ENCODE results near the gene IQGAP2.

- TF ChIP-seq ZFP41 (tag by site-specific recombination; IDR thresholded peaks at IDR 0.05; ENCODE audit: borderline replicate concordance) = no peak
- TF ChIP-seq KLF1 (tag by site-specific recombination; IDR thresholded peaks at IDR 0.05) = no peak
- no peak for TF ChIP-seq CTCF (tag by site-specific recombination; IDR thresholded peaks at IDR 0.05)
- TF ChIP-seq, protein P1, sequence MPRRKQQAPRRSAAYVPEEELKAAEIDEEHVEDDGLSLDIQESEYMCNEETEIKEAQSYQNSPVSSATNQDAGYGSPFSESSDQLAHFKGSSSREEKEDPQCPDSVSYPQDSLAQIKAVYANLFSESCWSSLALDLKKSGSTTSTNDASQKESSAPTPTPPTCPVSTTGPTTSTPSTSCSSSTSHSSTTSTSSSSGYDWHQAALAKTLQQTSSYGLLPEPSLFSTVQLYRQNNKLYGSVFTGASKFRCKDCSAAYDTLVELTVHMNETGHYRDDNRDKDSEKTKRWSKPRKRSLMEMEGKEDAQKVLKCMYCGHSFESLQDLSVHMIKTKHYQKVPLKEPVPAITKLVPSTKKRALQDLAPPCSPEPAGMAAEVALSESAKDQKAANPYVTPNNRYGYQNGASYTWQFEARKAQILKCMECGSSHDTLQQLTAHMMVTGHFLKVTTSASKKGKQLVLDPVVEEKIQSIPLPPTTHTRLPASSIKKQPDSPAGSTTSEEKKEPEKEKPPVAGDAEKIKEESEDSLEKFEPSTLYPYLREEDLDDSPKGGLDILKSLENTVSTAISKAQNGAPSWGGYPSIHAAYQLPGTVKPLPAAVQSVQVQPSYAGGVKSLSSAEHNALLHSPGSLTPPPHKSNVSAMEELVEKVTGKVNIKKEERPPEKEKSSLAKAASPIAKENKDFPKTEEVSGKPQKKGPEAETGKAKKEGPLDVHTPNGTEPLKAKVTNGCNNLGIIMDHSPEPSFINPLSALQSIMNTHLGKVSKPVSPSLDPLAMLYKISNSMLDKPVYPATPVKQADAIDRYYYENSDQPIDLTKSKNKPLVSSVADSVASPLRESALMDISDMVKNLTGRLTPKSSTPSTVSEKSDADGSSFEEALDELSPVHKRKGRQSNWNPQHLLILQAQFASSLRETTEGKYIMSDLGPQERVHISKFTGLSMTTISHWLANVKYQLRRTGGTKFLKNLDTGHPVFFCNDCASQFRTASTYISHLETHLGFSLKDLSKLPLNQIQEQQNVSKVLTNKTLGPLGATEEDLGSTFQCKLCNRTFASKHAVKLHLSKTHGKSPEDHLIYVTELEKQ (tag by site-specific recombination; IDR thresholded peaks at IDR 0.05; ENCODE audit: borderline replicate concordance) = no peak
- no peak for TF ChIP-seq ZBTB48 (tag by site-specific recombination; IDR thresholded peaks at IDR 0.05)
- TF ChIP-seq, protein P2, sequence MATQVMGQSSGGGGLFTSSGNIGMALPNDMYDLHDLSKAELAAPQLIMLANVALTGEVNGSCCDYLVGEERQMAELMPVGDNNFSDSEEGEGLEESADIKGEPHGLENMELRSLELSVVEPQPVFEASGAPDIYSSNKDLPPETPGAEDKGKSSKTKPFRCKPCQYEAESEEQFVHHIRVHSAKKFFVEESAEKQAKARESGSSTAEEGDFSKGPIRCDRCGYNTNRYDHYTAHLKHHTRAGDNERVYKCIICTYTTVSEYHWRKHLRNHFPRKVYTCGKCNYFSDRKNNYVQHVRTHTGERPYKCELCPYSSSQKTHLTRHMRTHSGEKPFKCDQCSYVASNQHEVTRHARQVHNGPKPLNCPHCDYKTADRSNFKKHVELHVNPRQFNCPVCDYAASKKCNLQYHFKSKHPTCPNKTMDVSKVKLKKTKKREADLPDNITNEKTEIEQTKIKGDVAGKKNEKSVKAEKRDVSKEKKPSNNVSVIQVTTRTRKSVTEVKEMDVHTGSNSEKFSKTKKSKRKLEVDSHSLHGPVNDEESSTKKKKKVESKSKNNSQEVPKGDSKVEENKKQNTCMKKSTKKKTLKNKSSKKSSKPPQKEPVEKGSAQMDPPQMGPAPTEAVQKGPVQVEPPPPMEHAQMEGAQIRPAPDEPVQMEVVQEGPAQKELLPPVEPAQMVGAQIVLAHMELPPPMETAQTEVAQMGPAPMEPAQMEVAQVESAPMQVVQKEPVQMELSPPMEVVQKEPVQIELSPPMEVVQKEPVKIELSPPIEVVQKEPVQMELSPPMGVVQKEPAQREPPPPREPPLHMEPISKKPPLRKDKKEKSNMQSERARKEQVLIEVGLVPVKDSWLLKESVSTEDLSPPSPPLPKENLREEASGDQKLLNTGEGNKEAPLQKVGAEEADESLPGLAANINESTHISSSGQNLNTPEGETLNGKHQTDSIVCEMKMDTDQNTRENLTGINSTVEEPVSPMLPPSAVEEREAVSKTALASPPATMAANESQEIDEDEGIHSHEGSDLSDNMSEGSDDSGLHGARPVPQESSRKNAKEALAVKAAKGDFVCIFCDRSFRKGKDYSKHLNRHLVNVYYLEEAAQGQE (tag by site-specific recombination; IDR thresholded peaks at IDR 0.05) = no peak
- TF ChIP-seq ZNF558 (tag by site-specific recombination; IDR thresholded peaks at IDR 0.05) = no peak
- no peak for TF ChIP-seq MZF1 (tag by site-specific recombination; IDR thresholded peaks at IDR 0.05; ENCODE audit: borderline replicate concordance)
- no peak for TF ChIP-seq ZNF530 (tag by site-specific recombination; IDR thresholded peaks at IDR 0.05; ENCODE audit: low read depth)
- TF ChIP-seq, protein P3, sequence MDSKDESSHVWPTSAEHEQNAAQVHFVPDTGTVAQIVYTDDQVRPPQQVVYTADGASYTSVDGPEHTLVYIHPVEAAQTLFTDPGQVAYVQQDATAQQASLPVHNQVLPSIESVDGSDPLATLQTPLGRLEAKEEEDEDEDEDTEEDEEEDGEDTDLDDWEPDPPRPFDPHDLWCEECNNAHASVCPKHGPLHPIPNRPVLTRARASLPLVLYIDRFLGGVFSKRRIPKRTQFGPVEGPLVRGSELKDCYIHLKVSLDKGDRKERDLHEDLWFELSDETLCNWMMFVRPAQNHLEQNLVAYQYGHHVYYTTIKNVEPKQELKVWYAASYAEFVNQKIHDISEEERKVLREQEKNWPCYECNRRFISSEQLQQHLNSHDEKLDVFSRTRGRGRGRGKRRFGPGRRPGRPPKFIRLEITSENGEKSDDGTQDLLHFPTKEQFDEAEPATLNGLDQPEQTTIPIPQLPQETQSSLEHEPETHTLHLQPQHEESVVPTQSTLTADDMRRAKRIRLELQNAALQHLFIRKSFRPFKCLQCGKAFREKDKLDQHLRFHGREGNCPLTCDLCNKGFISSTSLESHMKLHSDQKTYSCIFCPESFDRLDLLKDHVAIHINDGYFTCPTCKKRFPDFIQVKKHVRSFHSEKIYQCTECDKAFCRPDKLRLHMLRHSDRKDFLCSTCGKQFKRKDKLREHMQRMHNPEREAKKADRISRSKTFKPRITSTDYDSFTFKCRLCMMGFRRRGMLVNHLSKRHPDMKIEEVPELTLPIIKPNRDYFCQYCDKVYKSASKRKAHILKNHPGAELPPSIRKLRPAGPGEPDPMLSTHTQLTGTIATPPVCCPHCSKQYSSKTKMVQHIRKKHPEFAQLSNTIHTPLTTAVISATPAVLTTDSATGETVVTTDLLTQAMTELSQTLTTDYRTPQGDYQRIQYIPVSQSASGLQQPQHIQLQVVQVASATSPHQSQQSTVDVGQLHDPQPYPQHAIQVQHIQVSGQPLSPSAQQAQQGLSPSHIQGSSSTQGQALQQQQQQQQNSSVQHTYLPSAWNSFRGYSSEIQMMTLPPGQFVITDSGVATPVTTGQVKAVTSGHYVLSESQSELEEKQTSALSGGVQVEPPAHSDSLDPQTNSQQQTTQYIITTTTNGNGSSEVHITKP (tag by site-specific recombination; IDR thresholded peaks at IDR 0.05) = no peak
- no peak for TF ChIP-seq GLI4 (tag by site-specific recombination; IDR thresholded peaks at IDR 0.05)
- no peak for TF ChIP-seq ZNF274 (IDR thresholded peaks at IDR 0.05; ENCODE audit: low read length)
- TF ChIP-seq ZNF274 (tag by site-specific recombination; IDR thresholded peaks at IDR 0.05; ENCODE audit: borderline replicate concordance) = no peak
- no peak for TF ChIP-seq SETDB1 (IDR thresholded peaks at IDR 0.05; ENCODE audit: insufficient read length, low read length)
- TF ChIP-seq ZNF830 (tag by site-specific recombination; IDR thresholded peaks at IDR 0.05; ENCODE audit: low read depth) = no peak
Measured at GRCh38 chr5:76672242-76672641, 269.2 kb downstream of the IQGAP2 start.

All from HEK293 (cell line).